HCT116 (cell line): ENCODE data around the gene LAMP1. TPM values are rescaled to one million over a fixed set of nuclear protein-coding genes. Genes with fewer than 3 reads are reported as not detected.

Source experiments
- ATAC-seq: fragments of 200-7000 bp; cut with Tn5 transposase; 2 replicates; pipeline ENCODE4 v1.9.1; 2020; ENCODE audit warnings: mild to moderate bottlenecking, moderate library complexity
- BruUV-seq: library from RNA; stranded (reverse); fragments of 400-500 nt; replicated peaks from 2 replicates; lab custom pipeline; 2021; lab: Mats Ljungman, UMichigan
- CTCF ChIA-PET: fragments of 300-600 bp; sonication (Branson Sonifier 250); formaldehyde crosslinking; loops from one replicate; lab custom pipeline; 2021; ENCODE audit warnings: antibody characterized with exemption; lab: Charles Lee
- POLR2A ChIA-PET: fragments of 300-600, 350-600 bp; sonication (Branson Sonifier 250); formaldehyde crosslinking; loops from one replicate; lab custom pipeline; 2021; ENCODE audit warnings: antibody characterized with exemption; lab: Charles Lee
- RAD21 ChIA-PET, 2 experiments: fragments of 300-600 bp; sonication (Branson Sonifier 250); formaldehyde crosslinking; loops; one replicate each; lab custom pipeline; 2023; ENCODE audit warnings: low total read pairs in 2 of 2; ENCODE audit not compliant: uncharacterized antibody in 2 of 2, unreplicated experiment in 2 of 2, low non-redundant PET in 1 of 2; lab: Charles Lee
- DNase-seq: peaks from one replicate; pipeline ENCODE4 v3.0.0-alpha.2; 2010; ENCODE audit warnings: low read depth, low spot score
- H2AFZ ChIP-seq: fragments of 200-600 bp; shearing (Covaris generic), sonication (generic); 2 replicates; pipeline ENCODE4 v1.6.1; 2017; ENCODE audit warnings: low read depth, mixed run types, mixed read lengths, antibody characterized with exemption, low read length; ENCODE audit not compliant: poor library complexity, severe bottlenecking
- H3K27ac ChIP-seq: 2 replicates; pipeline ENCODE4 v1.5.1; 2012; ENCODE audit warnings: low read depth, low read length
- H3K27me3 ChIP-seq: fragments of 200-600 bp; sonication (generic); 2 replicates; pipeline ENCODE4 v1.6.1; 2016; ENCODE audit warnings: mixed run types, low read length, mixed read lengths; ENCODE audit not compliant: insufficient read depth
- H3K36me3 ChIP-seq, 2 experiments: fragments of 200-500 bp in 1 of 2; fragments of 200-600 bp in 1 of 2; sonication (Bioruptor generic) in 1 of 2; sonication (generic) in 1 of 2; 2 replicates each; pipeline versions ENCODE4 v1.5.1 to v1.6.1; 2014 to 2016; ENCODE audit warnings: low read length in 2 of 2, inconsistent platforms in 1 of 2, mixed read lengths in 1 of 2, mixed run types in 1 of 2; ENCODE audit not compliant: insufficient read depth in 2 of 2, control insufficient read depth in 1 of 2
- H3K4me1 ChIP-seq, 2 experiments: fragments of 200-600 bp in 1 of 2; sonication (generic) in 1 of 2; 2 replicates each; pipeline versions ENCODE4 v1.5.1 to v1.6.1; 2012 to 2017; ENCODE audit warnings: low read length in 2 of 2, inconsistent platforms in 1 of 2, mild to moderate bottlenecking in 1 of 2, mixed read lengths in 1 of 2, mixed run types in 1 of 2, moderate library complexity in 1 of 2; ENCODE audit not compliant: insufficient read depth in 2 of 2, control insufficient read depth in 1 of 2
- H3K4me2 ChIP-seq: fragments of 200-600 bp; sonication (generic); 2 replicates; pipeline ENCODE4 v1.6.1; 2017; ENCODE audit warnings: mixed run types, low read length, mixed read lengths
- H3K4me3 ChIP-seq, 2 experiments: fragments of 200-600 bp in 1 of 2; sonication (generic) in 1 of 2; replicated peaks in 1 of 2; 2 replicates each; pipeline ENCODE4 v1.5.1; 2011 to 2016; ENCODE audit warnings: low read length in 2 of 2, control low read depth in 1 of 2, low read depth in 1 of 2, mild to moderate bottlenecking in 1 of 2, mixed read lengths in 1 of 2, mixed run types in 1 of 2
- H3K79me2 ChIP-seq: fragments of 200-600 bp; sonication (generic); 2 replicates; pipeline ENCODE4 v1.6.1; 2017; ENCODE audit warnings: mild to moderate bottlenecking, mixed run types, low read length, moderate library complexity, mixed read lengths; ENCODE audit not compliant: insufficient read depth
- H3K9ac ChIP-seq: fragments of 200-600 bp; sonication (generic); 2 replicates; pipeline ENCODE4 v1.6.1; 2016; ENCODE audit warnings: low read length, mixed read lengths
- H3K9me2 ChIP-seq: fragments of 200-600 bp; sonication (generic), shearing (Covaris generic); 2 replicates; pipeline ENCODE4 v1.6.1; 2017; ENCODE audit warnings: mixed run types, mild to moderate bottlenecking, moderate library complexity; ENCODE audit not compliant: insufficient read depth
- H3K9me3 ChIP-seq, 2 experiments: fragments of 200-500 bp in 1 of 2; fragments of 200-600 bp in 1 of 2; sonication (Bioruptor generic) in 1 of 2; sonication (generic) in 1 of 2; 2 replicates each; pipeline ENCODE4 v1.6.1; 2014 to 2017; ENCODE audit warnings: low read length in 2 of 2, mixed read lengths in 2 of 2, inconsistent platforms in 1 of 2, low read depth in 1 of 2, mild to moderate bottlenecking in 1 of 2, mixed run types in 1 of 2, moderate library complexity in 1 of 2; ENCODE audit not compliant: control insufficient read depth in 1 of 2, insufficient read depth in 1 of 2
- H4K20me1 ChIP-seq: fragments of 200-600 bp; sonication (generic), shearing (Covaris generic); 2 replicates; pipeline ENCODE4 v1.6.1; 2017; ENCODE audit warnings: mixed run types, mild to moderate bottlenecking, moderate library complexity; ENCODE audit not compliant: insufficient read depth
- ATF3 ChIP-seq: IDR thresholded peaks from 2 replicates; pipeline ENCODE4 v1.6.1; 2012
- CBX3 ChIP-seq: IDR thresholded peaks from 2 replicates; pipeline ENCODE4 v1.6.1; 2012; ENCODE audit warnings: low read depth
- CEBPB ChIP-seq: IDR thresholded peaks from 2 replicates; pipeline ENCODE4 v1.6.1; 2012; ENCODE audit warnings: low read depth
- CTCF ChIP-seq, 3 experiments: fragments of 200-600 bp in 1 of 3; sonication (generic) in 1 of 3; IDR thresholded peaks in 2 of 3; conservative IDR thresholded peaks in 1 of 3; 2 replicates each; pipeline ENCODE4 v1.5.1; 2012 to 2017; ENCODE audit warnings: low read depth in 2 of 3, low read length in 2 of 3, antibody characterized with exemption in 1 of 3, borderline replicate concordance in 1 of 3, control low read depth in 1 of 3, mild to moderate bottlenecking in 1 of 3, mixed read lengths in 1 of 3, mixed run types in 1 of 3, moderate library complexity in 1 of 3; ENCODE audit not compliant: insufficient read depth in 1 of 3
- EZH2phosphoT487 ChIP-seq: fragments of 200-600 bp; IDR thresholded peaks from 2 replicates; pipeline ENCODE4 v1.6.1; 2018; ENCODE audit warnings: antibody characterized with exemption, borderline replicate concordance
- POLR2AphosphoS5 ChIP-seq: IDR thresholded peaks from 2 replicates; pipeline ENCODE4 v1.6.1; 2011; ENCODE audit warnings: mild to moderate bottlenecking, low read depth, low read length, moderate library complexity
- RAD21 ChIP-seq: IDR thresholded peaks from 2 replicates; pipeline ENCODE4 v1.6.1; 2012; ENCODE audit warnings: low read depth, mild to moderate bottlenecking
- SIN3A ChIP-seq: IDR thresholded peaks from 2 replicates; pipeline ENCODE4 v1.6.1; 2012; ENCODE audit warnings: low read depth
- ZNF274 ChIP-seq: fragments of 200-500 bp; sonication (Bioruptor generic); IDR thresholded peaks from 2 replicates; pipeline ENCODE4 v1.6.1; 2014; ENCODE audit warnings: mild to moderate bottlenecking, low read depth, low read length, inconsistent platforms
- intact Hi-C: fragments of 100-400 bp; cut with micrococcal nuclease; formaldehyde crosslinking; loops from 2 replicates; pipeline ENCODE4 v1.10.0; 2022
- total RNA-seq: library from RNA; stranded (reverse); gene quantifications from one replicate; pipeline ENCODE4 v1.2.1, GENCODE V29; 2021; ENCODE audit not compliant: unreplicated experiment

The LAMP1 gene
- total RNA-seq, 1 experiment from 2014 or later, result 158 TPM

GRCh38 chr13:113299951-113300350 is 2.9 kb downstream of the LAMP1 start:
- ATAC-seq, result no peak
- ChIA-PET CTCF (interaction anchor here (0.9 kb wide), 1 partner anchor 72 kb away, joined by 3 read pairs; no protein-coding TSS in a partner anchor), POLR2A (no interaction called here), RAD21 (no interaction called here)
- BruUV-seq, result no TSS peak
- H3K4me3 ChIP-seq, result no peak overlapping the region
- peaks cover 3% of the 10 kb centered on the region; the same call in 1 of the 2 replicates for H4K20me1 ChIP-seq
- no peak overlapping the region for H3K27ac ChIP-seq
- no peak overlapping the region for H3K4me2 ChIP-seq
- intact Hi-C loops, result loop anchor here (5.0 kb wide), 1 partner anchor 62 kb away; the partner anchor contains the start of gene GRTP1
- TF ChIP-seq CBX3 (no peak), CTCF (IDR thresholded peaks at IDR 0.05 in 2 of 3, conservative IDR thresholded peaks at IDR 0.05 in 1 of 3; ENCODE audit: borderline replicate concordance in 1 of 3, insufficient read depth in 1 of 3, low read depth in 2 of 3, low read length in 2 of 3) (no peak), ATF3 (no peak), ZNF274 (no peak), SIN3A (no peak), CEBPB (no peak), EZH2phosphoT487 (no peak)
- no peaks in the 10 kb centered on the region for H3K27me3 ChIP-seq
- no peak for DNase-seq
- no peaks in the 10 kb centered on the region for H3K9me2 ChIP-seq
- no peak overlapping the region for H3K9ac ChIP-seq
- H2AFZ ChIP-seq, result no peak overlapping the region
- no peaks in the 10 kb centered on the region for H3K9me3 ChIP-seq
- no peaks in the 10 kb centered on the region for H3K36me3 ChIP-seq
- H3K4me1 ChIP-seq, result peaks cover 5 to 18% of the 10 kb centered on the region in 2 experiments; a peak in 3 of 4 replicates
- peaks cover 75% of the 10 kb centered on the region for H3K79me2 ChIP-seq

DNA sequence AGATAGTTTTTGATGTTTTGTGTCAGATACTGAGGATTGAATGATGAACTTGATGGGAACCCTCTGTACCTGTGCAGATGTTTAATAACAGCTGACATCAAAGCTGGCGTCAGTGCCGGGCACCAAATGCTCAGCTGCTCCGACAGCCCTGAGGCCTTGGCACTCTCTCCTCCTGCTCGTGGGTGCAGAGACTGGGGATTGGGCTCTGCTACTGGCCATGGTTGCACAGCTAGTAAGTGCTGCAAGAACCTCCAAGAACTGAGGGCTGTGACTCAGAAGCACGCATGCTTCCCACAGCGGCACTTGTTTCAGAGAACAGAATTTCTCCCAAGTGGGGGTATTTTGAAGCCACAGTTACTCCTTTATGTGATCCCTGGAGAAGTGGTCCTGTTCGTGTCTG is 5.9 kb downstream of the LAMP1 start:
- BruUV-seq, result no TSS peak
- Histone ChIP-seq H2AFZ (no peak overlapping the region), H3K4me3 (no peak overlapping the region)
- TF ChIP-seq POLR2AphosphoS5 (no peak), CBX3 (no peak), RAD21 (no peak)
- TF ChIP-seq, all 23 proteins: peak for 0
- Histone ChIP-seq H3K9me3 (no peaks in the 10 kb centered on the region), H3K9ac (no peak overlapping the region), H3K27me3 (no peaks in the 10 kb centered on the region), H3K4me1 (peaks cover 5 to 9% of the 10 kb centered on the region in 2 experiments; a peak in 3 of 4 replicates), H3K36me3 (no peaks in the 10 kb centered on the region), H3K4me2 (no peak overlapping the region), H4K20me1 (peaks cover 3% of the 10 kb centered on the region; the same call in 1 of the 2 replicates), H3K79me2 (peaks cover 93% of the 10 kb centered on the region), H3K9me2 (no peaks in the 10 kb centered on the region), H3K27ac (no peak overlapping the region)
- ChIA-PET CTCF (no interaction called here), POLR2A (no interaction called here), RAD21 (no interaction called here)
- ATAC-seq, result no peak
- no peak for DNase-seq
- intact Hi-C loops, result no loop called here
